ENCODE data around the gene PPM1E.
"Not testable (repeated sequence)": the region's sequence is repeated elsewhere in the genome, so short reads cannot be mapped to it uniquely, and the experiment has no call there.

The PPM1E gene

DNA sequence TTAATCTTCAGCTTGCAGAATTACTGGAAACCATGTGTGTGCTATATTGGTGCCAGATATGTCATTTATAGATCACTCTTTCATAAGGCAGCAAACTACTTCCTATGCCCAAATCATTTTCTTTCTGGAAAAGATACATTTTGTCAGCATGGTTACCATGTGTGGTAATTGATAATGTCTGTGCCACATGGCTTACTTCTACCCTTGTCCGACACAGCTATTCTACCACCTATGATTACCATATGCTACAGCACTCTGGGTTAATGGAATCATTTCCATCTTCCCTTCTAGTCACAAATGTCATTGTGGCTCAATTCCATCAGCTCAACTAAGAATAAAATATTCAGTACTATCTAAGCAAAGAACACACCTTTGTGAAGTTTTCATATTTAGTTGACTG, 8.0 kb upstream of the PPM1E start:
- Histone ChIP-seq H3K9me3 (ENCODE audit: control insufficient read depth, low read length) (no peaks in the 10 kb centered on the region), H3K36me3 (ENCODE audit: control insufficient read depth, insufficient read depth, low read length) (no peaks in the 10 kb centered on the region), H3K27ac (ENCODE audit: insufficient read depth, low read depth, low read length, poor library complexity, severe bottlenecking) (no peak overlapping the region), H3K4me1 (ENCODE audit: control insufficient read depth, insufficient read depth, low read length) (no peaks in the 10 kb centered on the region), H3K27me3 (ENCODE audit: control insufficient read depth, insufficient read depth, low read length, poor library complexity, severe bottlenecking) (no peaks in the 10 kb centered on the region), H3K4me3 (ENCODE audit: insufficient read depth, low read depth, low read length) (no peak overlapping the region)
- WGBS, 2 experiments: 84 to 93% methylated on average over 1 of the region's 1 CpG

- not testable (repeated sequence) for H3K27ac ChIP-seq (ENCODE audit: insufficient read depth, low read depth, low read length, poor library complexity, severe bottlenecking); H3K4me3 ChIP-seq (ENCODE audit: insufficient read depth, low read depth, low read length); H3K36me3 ChIP-seq (ENCODE audit: control insufficient read depth, insufficient read depth, low read length); H3K4me1 ChIP-seq (ENCODE audit: control insufficient read depth, insufficient read depth, low read length); H3K9me3 ChIP-seq (ENCODE audit: control insufficient read depth, low read length); H3K27me3 ChIP-seq (ENCODE audit: control insufficient read depth, insufficient read depth, low read length, poor library complexity, severe bottlenecking)
Measured at GRCh38 chr17:58749627-58750026, 6.0 kb upstream of the PPM1E start.

- peaks cover 7% of the 10 kb centered on the region for H3K4me1 ChIP-seq (ENCODE audit: control insufficient read depth, insufficient read depth, low read length)
- WGBS, 2 experiments: 97 to 100% methylated on average over 1 of the region's 2 CpGs
Measured at GRCh38 chr17:58753026-58753425, 2.6 kb upstream of the PPM1E start.

DNA sequence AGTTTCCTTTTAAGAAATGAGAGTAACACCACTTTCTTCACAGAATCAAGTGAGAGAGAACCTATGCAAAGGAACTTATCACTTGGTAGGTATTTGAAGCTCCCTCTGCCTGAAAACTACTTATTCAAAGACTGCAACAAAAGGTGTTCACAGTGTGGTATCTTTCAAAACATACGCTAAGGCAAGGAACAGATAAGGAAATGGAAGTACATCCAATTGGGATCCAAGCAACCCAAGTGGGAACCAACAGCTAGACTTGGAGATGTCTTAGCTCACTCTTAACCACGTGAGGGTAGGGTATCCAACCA, 431 bp upstream of the PPM1E start:
- no peaks in the 10 kb centered on the region for H3K36me3 ChIP-seq (ENCODE audit: control insufficient read depth, insufficient read depth, low read length)
- H3K9me3 ChIP-seq (ENCODE audit: control insufficient read depth, low read length): no peaks in the 10 kb centered on the region
- H3K27ac ChIP-seq (ENCODE audit: insufficient read depth, low read depth, low read length, poor library complexity, severe bottlenecking): no peak overlapping the region
- H3K4me1 ChIP-seq (ENCODE audit: control insufficient read depth, insufficient read depth, low read length): peaks cover 7% of the 10 kb centered on the region
- peaks cover 12% of the 10 kb centered on the region for H3K27me3 ChIP-seq (ENCODE audit: control insufficient read depth, insufficient read depth, low read length, poor library complexity, severe bottlenecking)
- no peak overlapping the region for H3K4me3 ChIP-seq (ENCODE audit: insufficient read depth, low read depth, low read length)
- whole genome bisulfite sequencing, 2 experiments: 38 to 41% methylated on average over 2 of the region's 2 CpGs

More at GRCh38 chr17:58753026-58753425, 2.6 kb upstream of the PPM1E start:
- no peaks in the 10 kb centered on the region for H3K9me3 ChIP-seq (ENCODE audit: control insufficient read depth, low read length)
- H3K27me3 ChIP-seq (ENCODE audit: control insufficient read depth, insufficient read depth, low read length, poor library complexity, severe bottlenecking): peaks cover 10% of the 10 kb centered on the region
- no peak overlapping the region for H3K27ac ChIP-seq (ENCODE audit: insufficient read depth, low read depth, low read length, poor library complexity, severe bottlenecking)
- no peak overlapping the region for H3K4me3 ChIP-seq (ENCODE audit: insufficient read depth, low read depth, low read length)
- no peaks in the 10 kb centered on the region for H3K36me3 ChIP-seq (ENCODE audit: control insufficient read depth, insufficient read depth, low read length)

DNA sequence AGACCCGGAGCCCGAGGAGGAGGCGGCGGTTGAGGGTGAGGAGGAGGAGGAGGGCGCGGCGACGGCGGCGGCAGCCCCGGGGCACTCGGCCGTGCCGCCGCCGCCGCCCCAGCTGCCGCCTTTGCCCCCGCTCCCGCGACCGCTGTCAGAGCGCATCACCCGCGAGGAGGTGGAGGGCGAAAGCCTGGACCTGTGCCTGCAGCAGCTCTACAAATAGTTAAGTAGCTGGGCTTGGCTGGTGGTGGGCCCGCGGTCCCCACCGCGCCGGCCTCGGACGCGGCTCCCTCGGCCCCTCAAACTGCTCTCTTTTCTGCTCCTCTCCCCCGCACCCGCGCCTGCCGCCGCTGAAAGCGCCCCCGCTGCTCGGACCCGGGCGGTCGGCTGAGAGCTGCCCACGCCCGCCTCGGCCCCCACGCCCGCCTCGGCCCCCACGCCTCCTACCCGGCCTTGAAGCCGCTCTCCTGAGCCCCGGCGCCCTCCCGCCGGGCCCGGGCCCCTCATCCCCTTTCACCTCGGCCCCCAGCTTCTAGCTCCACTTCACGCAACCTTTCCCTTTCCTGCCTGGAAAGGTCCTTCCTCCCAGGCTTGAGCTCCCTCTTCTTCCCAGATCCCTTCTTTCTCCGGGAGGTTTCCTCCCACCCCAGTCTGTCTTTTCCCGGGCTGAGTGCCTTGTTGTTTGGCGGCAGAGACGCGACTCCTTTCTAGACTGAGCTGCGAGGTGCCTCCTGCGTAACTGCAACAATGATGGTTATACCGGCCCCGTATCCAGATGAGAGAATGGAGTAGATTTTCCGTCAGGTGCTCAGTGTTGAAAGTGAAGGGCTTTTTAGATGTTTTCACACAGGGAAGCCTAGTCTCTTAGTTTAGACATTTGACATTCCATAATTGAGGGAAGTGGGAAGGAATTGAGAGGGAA, 850 bp downstream of the PPM1E start:
- H3K4me1 ChIP-seq (ENCODE audit: control insufficient read depth, insufficient read depth, low read length): peaks cover 7% of the 10 kb centered on the region
- WGBS, 2 experiments: 1% methylated on average over 71 of the region's 72 CpGs
- H3K4me3 ChIP-seq (ENCODE audit: insufficient read depth, low read depth, low read length): peak overlapping the region; percentile 97
- peak overlapping the region; percentile 26 for H3K27ac ChIP-seq (ENCODE audit: insufficient read depth, low read depth, low read length, poor library complexity, severe bottlenecking)
- H3K9me3 ChIP-seq (ENCODE audit: control insufficient read depth, low read length): no peaks in the 10 kb centered on the region
- no peaks in the 10 kb centered on the region for H3K36me3 ChIP-seq (ENCODE audit: control insufficient read depth, insufficient read depth, low read length)
- H3K27me3 ChIP-seq (ENCODE audit: control insufficient read depth, insufficient read depth, low read length, poor library complexity, severe bottlenecking): peaks cover 12% of the 10 kb centered on the region

- no peaks in the 10 kb centered on the region for H3K36me3 ChIP-seq (ENCODE audit: control insufficient read depth, insufficient read depth, low read length)
- no peaks in the 10 kb centered on the region for H3K9me3 ChIP-seq (ENCODE audit: control insufficient read depth, low read length)
- WGBS, 2 experiments: 69 to 75% methylated on average over 5 of the region's 5 CpGs
- no peak overlapping the region for H3K27ac ChIP-seq (ENCODE audit: insufficient read depth, low read depth, low read length, poor library complexity, severe bottlenecking)
- H3K4me3 ChIP-seq (ENCODE audit: insufficient read depth, low read depth, low read length): peak overlapping the region; percentile 97
- peaks cover 7% of the 10 kb centered on the region for H3K4me1 ChIP-seq (ENCODE audit: control insufficient read depth, insufficient read depth, low read length)
- peaks cover 12% of the 10 kb centered on the region for H3K27me3 ChIP-seq (ENCODE audit: control insufficient read depth, insufficient read depth, low read length, poor library complexity, severe bottlenecking)
Measured at GRCh38 chr17:58757162-58757613, 1.5 kb downstream of the PPM1E start.

DNA sequence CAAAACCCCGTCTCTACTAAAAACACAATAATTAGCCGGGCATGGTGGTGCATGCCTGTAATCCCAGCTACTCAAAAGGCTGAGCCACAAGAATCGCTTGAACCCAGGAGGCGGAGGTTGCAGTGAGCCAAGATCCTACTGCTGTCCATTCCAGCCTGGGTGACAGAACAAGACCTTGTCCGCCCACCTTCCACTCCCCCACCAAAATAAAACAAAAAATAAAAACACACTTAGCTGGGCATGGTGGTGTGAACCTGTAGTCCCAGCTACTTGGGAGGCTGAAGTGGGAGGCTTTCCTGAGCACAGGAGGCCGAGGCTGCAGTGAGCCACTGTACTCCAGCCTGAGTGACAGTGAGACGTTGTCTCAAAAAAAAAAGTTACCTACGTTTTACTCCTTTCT, 3.2 kb downstream of the PPM1E start:
- H3K4me1 ChIP-seq (ENCODE audit: control insufficient read depth, insufficient read depth, low read length): peaks cover 7% of the 10 kb centered on the region
- H3K9me3 ChIP-seq (ENCODE audit: control insufficient read depth, low read length): no peaks in the 10 kb centered on the region
- H3K4me3 ChIP-seq (ENCODE audit: insufficient read depth, low read depth, low read length): no peak overlapping the region
- WGBS, 2 experiments: 88 to 96% methylated on average over 7 to 8 of the region's 8 CpGs
- no peak overlapping the region for H3K27ac ChIP-seq (ENCODE audit: insufficient read depth, low read depth, low read length, poor library complexity, severe bottlenecking)
- no peaks in the 10 kb centered on the region for H3K36me3 ChIP-seq (ENCODE audit: control insufficient read depth, insufficient read depth, low read length)
- peaks cover 12% of the 10 kb centered on the region for H3K27me3 ChIP-seq (ENCODE audit: control insufficient read depth, insufficient read depth, low read length, poor library complexity, severe bottlenecking)

- 80% methylated on average over 2 of the region's 2 CpGs; no CpG with 5 or more reads in 1 of the 2 experiments for WGBS, 2 experiments
- peaks cover 7% of the 10 kb centered on the region for H3K4me1 ChIP-seq (ENCODE audit: control insufficient read depth, insufficient read depth, low read length)
- H3K27me3 ChIP-seq (ENCODE audit: control insufficient read depth, insufficient read depth, low read length, poor library complexity, severe bottlenecking): peaks cover 12% of the 10 kb centered on the region
- no peak overlapping the region for H3K27ac ChIP-seq (ENCODE audit: insufficient read depth, low read depth, low read length, poor library complexity, severe bottlenecking)
- H3K36me3 ChIP-seq (ENCODE audit: control insufficient read depth, insufficient read depth, low read length): no peaks in the 10 kb centered on the region
- H3K4me3 ChIP-seq (ENCODE audit: insufficient read depth, low read depth, low read length): no peak overlapping the region
- no peaks in the 10 kb centered on the region for H3K9me3 ChIP-seq (ENCODE audit: control insufficient read depth, low read length)
Measured at GRCh38 chr17:58759522-58759921, 3.9 kb downstream of the PPM1E start.

DNA sequence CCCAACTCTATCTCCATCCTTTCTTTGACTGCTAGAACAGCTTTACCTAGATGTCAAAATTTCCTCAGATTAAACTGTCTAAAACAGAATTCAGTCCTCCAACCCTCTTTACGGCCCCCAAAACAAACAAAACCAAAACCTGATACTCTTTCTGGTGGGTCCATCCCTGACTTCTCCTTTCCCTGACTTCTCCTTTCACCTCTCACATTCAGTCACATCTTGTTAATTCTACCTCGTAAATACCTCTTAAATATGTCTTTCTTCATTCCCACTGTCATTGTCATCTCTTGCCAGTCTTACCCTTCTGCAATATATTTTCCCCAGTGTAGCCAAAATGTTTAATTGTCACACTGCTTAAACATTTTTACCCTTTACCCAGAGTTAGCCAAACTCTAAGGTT, 4.6 kb downstream of the PPM1E start:
- peaks cover 12% of the 10 kb centered on the region for H3K27me3 ChIP-seq (ENCODE audit: control insufficient read depth, insufficient read depth, low read length, poor library complexity, severe bottlenecking)
- peaks cover 7% of the 10 kb centered on the region for H3K4me1 ChIP-seq (ENCODE audit: control insufficient read depth, insufficient read depth, low read length)
- H3K9me3 ChIP-seq (ENCODE audit: control insufficient read depth, low read length): no peaks in the 10 kb centered on the region
- no peak overlapping the region for H3K27ac ChIP-seq (ENCODE audit: insufficient read depth, low read depth, low read length, poor library complexity, severe bottlenecking)
- H3K36me3 ChIP-seq (ENCODE audit: control insufficient read depth, insufficient read depth, low read length): no peaks in the 10 kb centered on the region
- H3K4me3 ChIP-seq (ENCODE audit: insufficient read depth, low read depth, low read length): no peak overlapping the region
- 88 to 93% methylated on average over 2 of the region's 2 CpGs for WGBS, 2 experiments

DNA sequence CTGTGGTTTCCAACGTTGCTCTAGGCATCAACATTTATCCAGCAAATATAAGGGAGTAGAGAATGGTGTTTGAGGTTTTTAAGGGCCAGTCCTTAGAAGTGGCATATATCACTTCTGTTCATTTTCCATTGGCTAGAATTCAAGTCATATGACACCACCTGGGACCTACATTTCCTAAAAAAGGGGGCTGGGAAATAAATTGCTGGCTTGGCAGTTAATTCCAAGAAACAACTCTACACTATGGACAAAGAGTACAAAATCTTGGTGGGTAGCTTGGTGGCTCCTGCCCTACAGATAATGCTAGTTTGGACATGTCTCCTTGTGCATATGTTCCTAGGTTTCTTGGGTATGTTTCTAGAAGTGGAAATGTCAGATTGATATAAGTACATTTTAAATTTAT, 7.6 kb downstream of the PPM1E start:
- no peak overlapping the region for H3K4me3 ChIP-seq (ENCODE audit: insufficient read depth, low read depth, low read length)
- no peaks in the 10 kb centered on the region for H3K4me1 ChIP-seq (ENCODE audit: control insufficient read depth, insufficient read depth, low read length)
- no peaks in the 10 kb centered on the region for H3K9me3 ChIP-seq (ENCODE audit: control insufficient read depth, low read length)
- WGBS, 2 experiments: 78 to 80% methylated on average over 1 of the region's 1 CpG
- no peaks in the 10 kb centered on the region for H3K36me3 ChIP-seq (ENCODE audit: control insufficient read depth, insufficient read depth, low read length)
- no peak overlapping the region for H3K27ac ChIP-seq (ENCODE audit: insufficient read depth, low read depth, low read length, poor library complexity, severe bottlenecking)
- H3K27me3 ChIP-seq (ENCODE audit: control insufficient read depth, insufficient read depth, low read length, poor library complexity, severe bottlenecking): no peaks in the 10 kb centered on the region
